ENCODE results near the gene KIF26A.

The KIF26A gene

GRCh38 chr14:104133496-104133895 lies 4.9 kb upstream of the KIF26A start:
- DNase-seq, result no peak

- DNase-seq, result no peak
Measured at GRCh38 chr14:104134061-104134965, 4.1 kb upstream of the KIF26A start.

GRCh38 chr14:104135121-104135903 lies 3.1 kb upstream of the KIF26A start:
- DNase-seq, result no peak

GRCh38 chr14:104135904-104136471 lies 2.4 kb upstream of the KIF26A start:
- no peak for DNase-seq

- DNase-seq, result no peak
Measured at GRCh38 chr14:104136472-104137296, 1.7 kb upstream of the KIF26A start.

- DNase-seq, result peak; percentile 62
Measured at GRCh38 chr14:104137297-104138097, 890 bp upstream of the KIF26A start.

- no peak for DNase-seq
Measured at GRCh38 chr14:104138718-104139459, 502 bp downstream of the KIF26A start.

GRCh38 chr14:104139460-104140212 lies 1.2 kb downstream of the KIF26A start:
- no peak for DNase-seq

GRCh38 chr14:104140213-104140462 lies 1.8 kb downstream of the KIF26A start:
- DNase-seq, result no peak

GRCh38 chr14:104140463-104141331 lies 2.3 kb downstream of the KIF26A start:
- no peak for DNase-seq

GRCh38 chr14:104141621-104142091 lies 3.3 kb downstream of the KIF26A start:
- no peak for DNase-seq

GRCh38 chr14:104142136-104142945 lies 4.0 kb downstream of the KIF26A start:
- DNase-seq, result no peak

GRCh38 chr14:104142946-104143470 lies 4.6 kb downstream of the KIF26A start:
- DNase-seq, result no peak

GRCh38 chr14:104143521-104144452 lies 5.4 kb downstream of the KIF26A start:
- no peak for DNase-seq

- no peak for DNase-seq
Measured at GRCh38 chr14:104144453-104144790, 6.0 kb downstream of the KIF26A start.

GRCh38 chr14:104144911-104145825 lies 6.8 kb downstream of the KIF26A start:
- DNase-seq, result no peak
